K562 (cell line): Measurements from ENCODE around the gene SLC22A23. TPM values are rescaled to one million over a fixed set of nuclear protein-coding genes. Genes with fewer than 3 reads are reported as not detected.

Experiments
- ATF3 ChIP-seq, 2 experiments: fragments of 450-650 bp in 1 of 2; sonication (generic) in 1 of 2; formaldehyde crosslinking in 1 of 2; IDR thresholded peaks in 1 of 2; conservative IDR thresholded peaks in 1 of 2; 2 replicates each; pipeline versions ENCODE4 v1.6.1 to v1.8.1; 2016 to 2023; ENCODE audit warnings: mild to moderate bottlenecking in 2 of 2, moderate library complexity in 2 of 2, inconsistent platforms in 1 of 2, missing genetic modification reagents in 1 of 2
- BCL6 ChIP-seq: fragments of 250-450 bp; sonication (Bioruptor Pico); IDR thresholded peaks from 2 replicates; pipeline ENCODE4 v1.4.0; 2020
- BCOR ChIP-seq: fragments of 450-650 bp; IDR thresholded peaks from 2 replicates; pipeline ENCODE4 v1.6.1; 2016
- C11orf30 ChIP-seq: fragments of 450-650 bp; IDR thresholded peaks from 2 replicates; pipeline ENCODE4 v1.6.1; 2016; ENCODE audit warnings: low read depth, mild to moderate bottlenecking
- CBX2 ChIP-seq: fragments of 200-600 bp; sonication (generic); IDR thresholded peaks from one replicate; pipeline ENCODE4 v1.6.1; 2012; ENCODE audit warnings: mild to moderate bottlenecking, low read length, inconsistent platforms; ENCODE audit not compliant: insufficient read depth, poor library complexity, severe bottlenecking
- FOXJ2 ChIP-seq: fragments of 200-800 bp; sonication (Bioruptor generic); IDR thresholded peaks from 2 replicates; pipeline ENCODE4 v1.6.1; 2016; ENCODE audit warnings: missing genetic modification characterization, missing compliant biosample characterization
- FOXJ3 ChIP-seq: sonication (generic); formaldehyde crosslinking; IDR thresholded peaks from 2 replicates; pipeline ENCODE4 v1.4.0; 2020; ENCODE audit warnings: mild to moderate bottlenecking, missing genetic modification reagents
- HSF4 ChIP-seq: fragments of 250-450 bp; sonication (Bioruptor Pico); IDR thresholded peaks from 2 replicates; pipeline ENCODE4 v2.1.2; 2022; ENCODE audit warnings: mild to moderate bottlenecking, moderate library complexity, borderline replicate concordance
- ILF3 ChIP-seq: fragments of 450-650 bp; IDR thresholded peaks from 2 replicates; pipeline ENCODE4 v1.6.1; 2018; ENCODE audit warnings: antibody characterized with exemption, mild to moderate bottlenecking, moderate library complexity, borderline replicate concordance
- MAFG ChIP-seq: fragments of 450-650 bp; conservative IDR thresholded peaks from 2 replicates; pipeline ENCODE4 v1.6.1; 2016; ENCODE audit warnings: missing genetic modification characterization, missing compliant biosample characterization
- MCM5 ChIP-seq: fragments of 450-650 bp; IDR thresholded peaks from 2 replicates; pipeline ENCODE4 v1.6.1; 2016; ENCODE audit warnings: low read depth
- MECOM ChIP-seq: fragments of 250-450 bp; sonication (Bioruptor Pico); IDR thresholded peaks from 2 replicates; pipeline ENCODE4 v1.8.0; 2022; ENCODE audit warnings: inconsistent platforms
- MTA1 ChIP-seq: fragments of 450-650 bp; IDR thresholded peaks from 2 replicates; pipeline ENCODE4 v1.6.1; 2017; ENCODE audit warnings: borderline replicate concordance
- NR2C2 ChIP-seq, 2 experiments: fragments of 200-800 bp in 1 of 2; sonication (Bioruptor generic) in 1 of 2; sonication (generic) in 1 of 2; formaldehyde crosslinking in 1 of 2; IDR thresholded peaks; 2 replicates each; pipeline versions ENCODE4 v1.6.1 to v1.8.0; 2016 to 2022; ENCODE audit warnings: mild to moderate bottlenecking in 1 of 2, missing compliant biosample characterization in 1 of 2, missing genetic modification characterization in 1 of 2, missing genetic modification reagents in 1 of 2
- PCBP1 ChIP-seq: fragments of 200-400 bp; formaldehyde crosslinking; IDR thresholded peaks from 2 replicates; pipeline ENCODE4 v1.6.1; 2018; ENCODE audit warnings: mild to moderate bottlenecking, low read depth, low read length; ENCODE audit not compliant: poor library complexity, severe bottlenecking
- PHF8 ChIP-seq: fragments of 200-600 bp; sonication (generic); IDR thresholded peaks from 2 replicates; pipeline ENCODE4 v1.6.1; 2012; ENCODE audit warnings: mixed run types, mild to moderate bottlenecking, inconsistent platforms, low read length, moderate library complexity, borderline replicate concordance
- RBM17 ChIP-seq: fragments of 200-400 bp; formaldehyde crosslinking; IDR thresholded peaks from 2 replicates; pipeline ENCODE4 v1.6.1; 2017; ENCODE audit warnings: low read depth, mild to moderate bottlenecking, low read length, borderline replicate concordance
- RNF2 ChIP-seq: sonication (generic); IDR thresholded peaks from 2 replicates; pipeline ENCODE4 v1.6.1; 2016
- SMAD4 ChIP-seq: fragments of 250-450 bp; sonication (Bioruptor Pico); conservative IDR thresholded peaks from 2 replicates; pipeline ENCODE4 v1.8.0; 2021; ENCODE audit warnings: inconsistent platforms, mild to moderate bottlenecking, moderate library complexity
- STAT5B ChIP-seq: fragments of 250-450 bp; sonication (Bioruptor Pico); IDR thresholded peaks from 2 replicates; pipeline ENCODE4 v1.8.0; 2021; ENCODE audit warnings: mild to moderate bottlenecking, inconsistent platforms
- THRB ChIP-seq: fragments of 450-650 bp; formaldehyde crosslinking; conservative IDR thresholded peaks from 2 replicates; pipeline ENCODE4 v1.4.0; 2022; ENCODE audit warnings: mild to moderate bottlenecking, missing genetic modification characterization
- UBTF ChIP-seq, 2 experiments: IDR thresholded peaks; 2 replicates each; pipeline ENCODE4 v1.6.1; 2012; ENCODE audit warnings: improper control_type of control experiment in 2 of 2, low read depth in 2 of 2, low read length in 2 of 2, borderline replicate concordance in 1 of 2
- ZNF57 ChIP-seq: fragments of 450-650 bp; formaldehyde crosslinking; IDR thresholded peaks from 2 replicates; pipeline ENCODE4 v1.4.0; 2020; ENCODE audit warnings: mild to moderate bottlenecking, moderate library complexity
- ZNF76 ChIP-seq: fragments of 250-450 bp; sonication (Bioruptor Pico); IDR thresholded peaks from 2 replicates; pipeline ENCODE4 v1.4.0; 2020; ENCODE audit warnings: mild to moderate bottlenecking, moderate library complexity, borderline replicate concordance
- polyA plus RNA-seq, 8 experiments: library from polyadenylated mRNA; depleted of rRNA in 4 of 8; stranded (reverse) in 5 of 8; unstranded in 3 of 8; fragments of >200 nt; fragmentation: Nextera tagmentation in 2 of 8; fragmentation: Illumina TruSeq in 1 of 8; extraction: Ambion mirVana in 2 of 8; extraction: Trizol in 1 of 8; gene quantifications; 2 replicates each; pipeline versions ENCODE4 v1.2.1 to v1.2.3, GENCODE V29; 2011 to 2014; ENCODE audit warnings: inconsistent platforms in 1 of 8, missing spikeins in 1 of 8
- total RNA-seq, 7 experiments: library from RNA; depleted of rRNA in 6 of 7; stranded (reverse); fragments of >200 nt in 6 of 7; fragmentation: Illumina TruSeq in 2 of 7; extraction: Trizol in 2 of 7; gene quantifications; 2 replicates each; pipeline versions ENCODE4 v1.2.1 to v1.2.3, GENCODE V29; 2011 to 2021; ENCODE audit warnings: low replicate concordance in 1 of 7

The SLC22A23 gene
- total and polyA plus RNA-seq, 9 of the 15 experiments (the other 6 are each of a cell fraction or from before 2014, with no cell fraction given): 0.30 to 8.7 (median 2.5) TPM

- TF ChIP-seq ILF3: no peak
- 0 out of 2 replicates have a peak, but pooled peaks have one; percentile 59 for TF ChIP-seq THRB (CRISPR knock-in tag)
- TF ChIP-seq MAFG (tag): no peak
- no peak for TF ChIP-seq MCM5
- TF ChIP-seq C11orf30: no peak
- TF ChIP-seq FOXJ2 (tag): no peak
- peak; percentile 76 for TF ChIP-seq MTA1
- peak; percentile 97 for TF ChIP-seq SMAD4 (CRISPR knock-in tag)
- TF ChIP-seq PHF8: no peak
- TF ChIP-seq CBX2: no peak
- no peak for TF ChIP-seq FOXJ3 (CRISPR knock-in tag)
- TF ChIP-seq NR2C2 (CRISPR knock-in tag; IDR thresholded peaks at IDR 0.05): no peak
- 0 out of 2 replicates have a peak, but pooled peaks have one; percentile 36 for TF ChIP-seq NR2C2 (tag; IDR thresholded peaks at IDR 0.05)
- TF ChIP-seq UBTF (IDR thresholded peaks at IDR 0.05; ENCODE audit: borderline replicate concordance in 1 of 2, low read depth in 2 of 2, low read length in 2 of 2): peak; percentile 70 to 73; a peak in 2 of 4 replicates
- TF ChIP-seq RBM17: no peak
- TF ChIP-seq PCBP1: no peak
- no peak for TF ChIP-seq BCL6 (CRISPR knock-in tag)
- TF ChIP-seq ATF3 (IDR thresholded peaks at IDR 0.05): peak; percentile 45; the same call in 1 of the 2 replicates
- TF ChIP-seq ATF3 (CRISPR knock-in tag; conservative IDR thresholded peaks at IDR 0.05): peak; percentile 76; the same call in 1 of the 2 replicates
- TF ChIP-seq BCOR: peak; percentile 97
- peak; percentile 94 for TF ChIP-seq RNF2
- TF ChIP-seq ZNF57 (CRISPR knock-in tag): no peak
- 0 out of 2 replicates have a peak, but pooled peaks have one; percentile 42 for TF ChIP-seq MECOM (CRISPR knock-in tag)
- TF ChIP-seq ZNF76 (CRISPR knock-in tag): no peak
- TF ChIP-seq HSF4 (CRISPR knock-in tag): no peak
- no peak for TF ChIP-seq STAT5B
These were observed 168.7 kb downstream of the SLC22A23 start (continued) for GRCh38 chr6:3287976-3288707.
